ENCODE measurements around the gene LYRM4. TPM values are rescaled to one million over a fixed set of nuclear protein-coding genes. Genes with fewer than 3 reads are reported as not detected.

The LYRM4 gene
- polyA plus RNA-seq, 2 of the 4 experiments (the other 2 are of a cell fraction), result 25.6 to 43.3 TPM

DNA sequence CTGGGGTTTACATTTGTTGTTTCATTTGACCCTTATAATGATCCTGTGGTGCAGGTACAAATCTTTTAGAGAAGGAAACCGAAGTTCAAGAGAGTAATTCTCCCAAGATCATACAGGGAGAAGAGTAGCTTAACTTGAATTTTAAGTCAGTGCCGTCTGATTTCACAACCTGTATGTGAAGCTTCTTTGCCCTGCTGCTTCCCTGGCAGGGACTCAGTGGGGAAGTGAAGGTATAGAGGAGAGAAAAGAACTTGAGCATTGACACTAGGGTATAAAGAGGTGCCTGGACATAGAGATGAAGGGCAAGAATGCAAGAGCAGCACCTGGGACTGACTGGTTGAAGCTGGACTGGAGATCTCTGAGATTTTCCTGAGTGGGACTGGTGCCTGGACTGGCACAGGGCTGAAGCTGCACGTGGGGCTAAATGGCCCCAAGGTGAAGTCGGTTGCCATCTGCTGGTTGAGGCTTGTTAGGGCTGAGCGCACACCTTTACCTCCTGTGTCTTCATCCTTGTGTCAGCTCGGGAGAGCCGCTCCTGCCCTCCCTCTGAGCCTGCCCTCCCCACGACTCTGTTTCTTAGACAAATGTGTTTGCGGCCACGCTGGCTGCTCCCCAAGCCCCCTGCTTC is 42.4 kb upstream of the LYRM4 start (continued):
- no peak for TF ChIP-seq KDM1A (IDR thresholded peaks at IDR 0.05; ENCODE audit: low read depth)
- TF ChIP-seq RCOR1 (IDR thresholded peaks at IDR 0.05; ENCODE audit: low read depth, low read length), result no peak
- TF ChIP-seq RAD21 (conservative IDR thresholded peaks at IDR 0.05 in 1 of 2, IDR thresholded peaks at IDR 0.05 in 1 of 2), result peak; percentile 29 to 32; a peak in 1 of 5 replicates

DNA sequence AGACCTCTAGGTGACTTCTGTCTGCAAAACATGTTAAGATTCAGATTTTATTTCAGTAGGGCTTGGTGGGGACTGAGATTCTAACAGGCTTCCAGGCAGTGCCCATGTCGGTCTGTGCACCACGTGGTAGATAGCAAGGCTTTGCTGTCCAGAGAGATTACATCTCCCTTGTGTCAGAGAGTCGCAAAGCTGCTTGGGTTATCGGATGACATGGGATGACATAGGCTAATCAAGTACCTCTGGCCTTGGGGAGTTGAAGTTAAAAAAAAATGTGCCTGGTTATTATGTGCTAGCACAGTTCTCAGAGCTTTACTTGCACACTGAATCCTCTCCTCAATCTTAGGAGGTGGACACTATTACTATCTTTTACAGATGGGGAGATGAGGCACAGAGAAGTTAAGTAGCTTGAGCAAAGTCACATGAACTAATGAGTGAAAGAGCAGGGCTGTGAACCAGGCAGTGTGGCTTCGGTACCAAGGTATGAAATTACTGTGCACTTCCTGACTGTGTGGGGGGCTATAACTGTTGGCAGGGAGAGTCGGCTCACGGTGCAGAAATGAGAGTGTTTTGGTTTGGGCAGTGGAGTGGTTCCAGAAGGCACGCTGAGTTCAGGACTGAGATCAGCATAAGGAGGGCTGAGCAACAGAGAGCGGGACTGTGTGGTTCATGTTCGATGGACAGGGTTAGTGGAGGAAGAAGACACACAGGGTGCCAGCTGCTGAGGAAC is 41.6 kb upstream of the LYRM4 start:
- CTCF ChIA-PET, result interaction anchor here (1.9 to 3.5 kb wide), 2 partner anchors 155 to 159 kb away, joined by 7 to 10 read pairs; no protein-coding TSS in a partner anchor
- H3K27ac ChIP-seq, result no peak overlapping the region
- 84% methylated on average over 8 of the region's 10 CpGs for WGBS (ENCODE audit: missing lambda C conversion rate)
- no peak overlapping the region for H3K4me2 ChIP-seq
- DNase-seq (ENCODE audit: low read depth in 1 of 2, low spot score in 1 of 2) (no peak), FAIRE-seq (no peak), ATAC-seq (peak; percentile 17 to 25; a peak in 2 of 6 replicates)
- no peak overlapping the region for H3K4me3 ChIP-seq
- H3K9me3 ChIP-seq, result no peaks in the 10 kb centered on the region
- TF ChIP-seq GATA3 (IDR thresholded peaks at IDR 0.05; ENCODE audit: borderline replicate concordance), result no peak
- TF ChIP-seq RCOR1 (IDR thresholded peaks at IDR 0.05; ENCODE audit: low read depth, low read length), result no peak
- TF ChIP-seq CTCF (IDR thresholded peaks at IDR 0.05), result no peak
- TF ChIP-seq HOXB5 (CRISPR knock-in tag; IDR thresholded peaks at IDR 0.05), result no peak
- no peak for TF ChIP-seq EHF (CRISPR knock-in tag; IDR thresholded peaks at IDR 0.05)
- no peak for TF ChIP-seq MYC (IDR thresholded peaks at IDR 0.05; ENCODE audit: borderline replicate concordance, low read length)
- TF ChIP-seq ESRRA (IDR thresholded peaks at IDR 0.05; ENCODE audit: borderline replicate concordance, low read length), result no peak
- TF ChIP-seq JUNB (IDR thresholded peaks at IDR 0.05), result no peak
- no peak for TF ChIP-seq RNF2 (IDR thresholded peaks at IDR 0.05; ENCODE audit: borderline replicate concordance, low read depth)
- TF ChIP-seq MAX (IDR thresholded peaks at IDR 0.05), result no peak
- TF ChIP-seq ZSCAN20 (CRISPR knock-in tag; IDR thresholded peaks at IDR 0.05), result no peak
- TF ChIP-seq CBX8 (IDR thresholded peaks at IDR 0.05), result no peak
- TF ChIP-seq TP53 (CRISPR knock-in tag; IDR thresholded peaks at IDR 0.05), result no peak
- TF ChIP-seq FOSB (CRISPR knock-in tag; IDR thresholded peaks at IDR 0.05), result no peak
- no peak for TF ChIP-seq KDM1A (IDR thresholded peaks at IDR 0.05; ENCODE audit: low read depth)
- TF ChIP-seq HDAC2 (IDR thresholded peaks at IDR 0.05), result no peak
- no peak for TF ChIP-seq KDM5A (IDR thresholded peaks at IDR 0.05)
- POLR2A ChIA-PET, result no interaction called here
- peaks cover 7% of the 10 kb centered on the region; the same call in 2 of the 3 replicates for H3K4me1 ChIP-seq

GRCh38 chr6:5300206-5300764 is 39.5 kb upstream of the LYRM4 start:
- DNase-seq (ENCODE audit: low read depth in 1 of 2, low spot score in 1 of 2) (no peak), ATAC-seq (no peak), FAIRE-seq (no peak)
- no peak overlapping the region for H3K4me2 ChIP-seq
- H3K4me3 ChIP-seq, result no peak overlapping the region
- no peak for TF ChIP-seq CHD2 (IDR thresholded peaks at IDR 0.05; ENCODE audit: low read length, partially characterized antibody)
- TF ChIP-seq ESRRA (IDR thresholded peaks at IDR 0.05; ENCODE audit: borderline replicate concordance, low read length), result no peak
- TF ChIP-seq KDM5A (IDR thresholded peaks at IDR 0.05), result no peak
- no peak for TF ChIP-seq RNF2 (IDR thresholded peaks at IDR 0.05; ENCODE audit: borderline replicate concordance, low read depth)
- no peak for TF ChIP-seq MYC (IDR thresholded peaks at IDR 0.05; ENCODE audit: borderline replicate concordance, low read length)
- TF ChIP-seq ZFP36 (IDR thresholded peaks at IDR 0.05; ENCODE audit: borderline replicate concordance, partially characterized antibody), result no peak
- no peak for TF ChIP-seq FOXS1 (CRISPR knock-in tag; IDR thresholded peaks at IDR 0.05)
- TF ChIP-seq JUN (IDR thresholded peaks at IDR 0.05), result no peak
- no peak for TF ChIP-seq JUNB (IDR thresholded peaks at IDR 0.05)
- no peak overlapping the region for H3K27ac ChIP-seq
- ChIA-PET CTCF (interaction anchor here (1.5 kb wide), 1 partner anchor 156 kb away, joined by 4 read pairs; no protein-coding TSS in a partner anchor), POLR2A (no interaction called here)
- 30% methylated on average over 1 of the region's 1 CpG for WGBS (ENCODE audit: missing lambda C conversion rate)
- H3K9me3 ChIP-seq, result no peaks in the 10 kb centered on the region
- peaks cover 7% of the 10 kb centered on the region; the same call in 2 of the 3 replicates for H3K4me1 ChIP-seq

Measured in A549 (cell line).